GM18520 (cell line): ENCODE data around the gene MOB3A.
"Not testable (repeated sequence)": the region's sequence is repeated elsewhere in the genome, so short reads cannot be mapped to it uniquely, and the experiment has no call there.

ENCODE experiments used
- ATAC-seq: cut with Tn5 transposase; IDR thresholded peaks from one replicate; pipeline ENCODE4 v1.9.1; 2021; ENCODE audit not compliant: unreplicated experiment

MOB3A gene

DNA sequence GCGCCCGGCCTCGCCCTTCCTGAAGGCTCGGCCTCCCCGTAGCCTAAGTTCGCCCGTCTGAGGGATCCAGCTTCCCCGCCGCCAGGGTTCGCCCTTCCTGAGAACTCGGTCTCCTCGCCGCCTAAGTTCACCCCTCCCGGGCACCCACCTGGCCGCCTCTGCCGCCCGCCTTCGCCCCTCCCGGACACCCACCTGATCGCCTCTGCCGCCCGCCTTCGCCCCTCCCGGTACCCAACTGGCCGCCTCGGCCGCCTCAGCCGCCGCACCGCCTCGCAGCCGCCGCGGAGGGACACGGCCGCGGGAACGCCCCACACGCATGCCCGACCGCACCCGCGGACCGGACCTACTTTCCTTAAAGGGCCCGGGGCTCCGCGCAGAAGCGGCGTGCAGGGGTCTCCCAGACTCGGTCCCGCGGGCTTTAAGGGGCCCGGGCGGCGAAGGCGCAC, at the start of gene MOB3A:
Gene MOB3A, minus strand, starts transcription at position 293 of the 446 bp plus-strand sequence. CDS start 17,766 bp downstream, outside the sequence.
- peak; percentile 30 for ATAC-seq

DNA sequence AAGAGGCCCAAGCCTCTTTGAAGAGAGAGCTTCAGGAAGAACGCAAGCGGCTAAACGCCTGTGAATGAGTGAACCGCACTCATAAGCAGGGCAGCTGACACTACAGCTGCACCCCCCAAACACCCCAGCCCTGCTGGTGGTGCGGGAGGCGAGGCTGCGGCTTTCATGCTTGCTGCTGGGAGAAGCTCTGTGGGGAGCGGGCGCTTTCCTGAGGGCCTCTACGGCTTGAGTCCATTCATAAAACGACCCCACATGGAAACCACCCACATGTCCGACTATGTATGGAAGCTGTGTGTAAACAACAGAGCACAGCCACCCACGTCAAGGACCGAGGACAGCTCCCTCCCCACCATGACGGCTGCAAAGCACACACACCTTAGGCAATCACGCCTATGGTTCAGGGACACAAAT, 49.7 kb upstream of the MOB3A start:
- no peak for ATAC-seq

DNA sequence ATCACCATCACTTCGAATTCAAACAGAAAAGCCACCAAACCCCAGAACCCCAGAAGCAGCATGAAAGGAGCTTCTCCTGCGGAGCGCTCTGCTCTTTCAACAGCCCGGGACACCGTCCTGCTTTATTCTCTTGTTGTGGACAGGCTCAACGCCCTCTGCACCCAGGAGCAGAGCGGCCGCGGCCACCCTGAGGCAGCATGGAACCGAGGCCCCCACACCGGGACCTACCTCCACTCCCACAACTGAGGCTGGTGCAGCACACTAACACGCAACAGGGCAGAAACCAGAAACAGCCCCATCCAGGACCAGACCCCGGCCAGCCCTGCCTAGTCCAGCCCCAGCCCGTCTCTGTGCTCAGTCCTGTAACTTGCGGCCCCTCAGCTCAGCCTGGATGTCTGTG, 48.1 kb upstream of the MOB3A start:
- no peak for ATAC-seq

DNA sequence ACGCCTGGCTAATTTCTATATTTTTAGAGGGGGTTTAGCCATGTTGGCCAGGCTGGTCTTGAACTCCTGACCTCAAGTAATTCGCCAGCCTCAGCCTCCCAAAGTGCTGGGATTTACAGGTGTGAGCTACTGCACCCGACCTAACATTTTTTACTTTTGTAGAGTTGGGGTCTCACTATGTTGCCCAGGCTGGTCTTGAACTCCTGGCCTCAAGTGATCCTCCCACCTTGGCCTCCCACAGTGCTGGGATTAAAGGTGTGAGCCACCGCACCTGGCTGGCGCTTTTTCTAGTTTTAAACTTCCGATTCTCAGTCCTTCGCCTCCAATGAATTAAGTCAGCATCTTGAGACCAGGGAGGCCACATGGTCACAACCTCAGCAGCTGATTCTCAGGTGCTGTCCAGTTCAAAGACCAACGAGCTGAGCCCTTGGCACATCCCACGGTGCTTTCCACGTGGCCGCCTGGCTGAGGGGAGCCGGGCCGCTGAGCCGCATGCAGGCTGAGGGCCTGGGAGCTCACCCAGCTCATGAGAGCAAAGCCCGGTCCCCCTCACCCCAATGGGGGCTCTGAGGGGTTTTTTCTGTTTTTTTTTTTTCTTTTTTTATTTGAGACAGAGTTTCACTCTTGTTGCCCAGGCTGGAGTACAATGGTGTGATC, 46.2 kb upstream of the MOB3A start:
- no peak for ATAC-seq

DNA sequence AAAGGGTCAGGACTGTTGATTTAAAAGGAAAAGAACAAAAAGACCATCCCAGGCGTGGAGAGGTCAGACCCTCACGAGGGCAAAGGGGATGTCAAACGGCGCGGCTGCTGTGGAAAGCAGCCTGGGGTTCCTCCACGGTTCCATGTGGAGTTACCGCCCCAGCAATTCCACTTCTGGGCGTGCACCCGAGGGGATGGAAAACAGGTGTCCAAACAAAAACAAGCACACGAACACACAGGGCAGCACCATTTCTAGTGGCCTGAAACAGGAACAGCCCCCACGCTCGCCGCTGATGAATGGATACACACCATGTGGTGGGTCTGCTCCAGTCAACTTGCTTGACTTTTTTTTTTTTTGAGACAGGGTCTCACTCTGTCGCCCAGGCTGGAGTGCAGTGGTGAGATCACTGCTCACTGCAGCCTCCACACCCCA, 44.0 kb upstream of the MOB3A start:
- ATAC-seq, result no peak

DNA sequence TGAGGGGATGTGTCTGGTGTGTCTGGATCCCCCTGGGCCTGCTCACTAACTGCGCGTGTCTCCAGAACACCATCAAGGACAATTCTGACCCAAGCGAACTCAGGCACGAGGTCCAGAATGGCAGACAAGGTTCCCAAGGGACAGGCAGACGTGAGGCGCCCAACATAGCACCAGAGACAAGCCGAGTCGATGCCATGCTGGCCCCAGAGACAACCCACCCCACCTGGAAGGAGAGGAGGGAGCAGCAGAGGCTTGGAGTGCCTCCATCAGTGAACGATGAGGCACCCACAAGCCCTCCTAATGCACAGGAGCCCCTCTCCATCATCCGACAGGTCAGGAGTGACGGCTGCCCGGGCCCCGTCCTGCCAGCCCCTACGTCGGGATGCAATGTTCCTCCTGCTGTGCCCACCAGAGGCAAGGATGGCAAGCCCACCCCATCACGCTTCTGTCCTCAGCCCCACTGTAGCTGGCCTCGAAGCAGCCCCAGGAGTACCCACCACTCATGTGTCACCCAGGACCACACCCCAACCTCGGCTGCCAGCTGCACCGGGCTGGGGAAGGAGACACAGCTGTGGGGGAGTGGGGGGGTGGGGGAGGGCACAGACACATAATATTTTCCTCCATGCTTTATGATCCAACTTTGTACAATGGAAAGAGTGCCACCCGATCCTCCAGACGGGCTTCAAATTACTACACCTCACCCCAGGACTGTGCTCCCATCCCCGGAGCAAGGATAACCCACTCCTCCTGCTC, 43.4 kb upstream of the MOB3A start:
- no peak for ATAC-seq

DNA sequence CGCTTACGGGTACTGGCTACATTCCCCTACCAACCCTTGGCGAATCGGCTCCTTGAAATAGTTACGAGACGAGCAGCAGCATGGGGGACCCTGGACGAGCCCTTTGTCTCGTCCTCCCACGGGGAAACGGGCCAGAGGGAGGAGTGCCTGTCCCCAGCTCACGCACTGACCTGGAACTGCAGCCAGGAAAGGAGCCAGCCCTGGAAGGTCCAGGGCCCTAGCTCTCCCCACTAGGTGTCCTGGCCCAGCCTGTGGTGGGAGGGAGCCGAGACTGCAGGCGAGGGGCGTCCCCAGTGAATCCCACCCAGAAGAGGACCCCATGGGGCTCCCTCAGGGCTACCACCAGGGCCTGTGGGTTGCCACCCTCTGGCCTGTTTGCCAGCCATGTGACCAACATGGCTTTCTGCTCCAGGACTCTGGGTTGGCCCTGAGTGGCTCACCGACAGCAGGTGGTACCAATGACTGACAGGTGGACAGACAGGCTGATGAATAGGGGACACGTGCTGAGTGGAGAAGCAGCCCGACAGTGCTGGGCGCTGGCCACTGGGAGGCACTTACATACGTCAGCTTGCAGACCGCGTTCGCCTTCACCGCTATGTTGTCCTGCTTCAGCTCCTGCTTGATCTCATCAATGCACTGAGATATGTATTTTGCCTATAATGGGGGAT, 42.1 kb upstream of the MOB3A start:
- no peak for ATAC-seq

DNA sequence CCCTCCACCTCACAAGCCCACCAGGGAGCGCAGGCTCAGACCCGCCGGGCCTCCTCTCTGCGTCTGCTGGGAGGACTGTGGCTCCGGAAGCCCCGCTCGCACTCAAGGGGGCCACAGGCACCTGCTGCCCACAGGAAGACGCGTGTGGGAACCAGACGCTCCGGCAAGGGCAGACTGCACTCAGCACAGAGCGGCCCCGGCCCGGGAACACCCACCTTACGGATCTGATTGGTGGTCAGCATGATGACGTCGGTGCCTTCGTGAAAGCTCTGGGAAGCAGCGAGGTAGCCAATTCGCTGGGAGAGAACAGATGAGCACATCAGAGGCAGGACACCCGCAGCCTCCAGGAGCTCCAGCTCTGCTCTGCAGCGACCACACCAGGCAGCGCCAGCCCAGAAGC, 40.7 kb upstream of the MOB3A start:
- ATAC-seq, result no peak

DNA sequence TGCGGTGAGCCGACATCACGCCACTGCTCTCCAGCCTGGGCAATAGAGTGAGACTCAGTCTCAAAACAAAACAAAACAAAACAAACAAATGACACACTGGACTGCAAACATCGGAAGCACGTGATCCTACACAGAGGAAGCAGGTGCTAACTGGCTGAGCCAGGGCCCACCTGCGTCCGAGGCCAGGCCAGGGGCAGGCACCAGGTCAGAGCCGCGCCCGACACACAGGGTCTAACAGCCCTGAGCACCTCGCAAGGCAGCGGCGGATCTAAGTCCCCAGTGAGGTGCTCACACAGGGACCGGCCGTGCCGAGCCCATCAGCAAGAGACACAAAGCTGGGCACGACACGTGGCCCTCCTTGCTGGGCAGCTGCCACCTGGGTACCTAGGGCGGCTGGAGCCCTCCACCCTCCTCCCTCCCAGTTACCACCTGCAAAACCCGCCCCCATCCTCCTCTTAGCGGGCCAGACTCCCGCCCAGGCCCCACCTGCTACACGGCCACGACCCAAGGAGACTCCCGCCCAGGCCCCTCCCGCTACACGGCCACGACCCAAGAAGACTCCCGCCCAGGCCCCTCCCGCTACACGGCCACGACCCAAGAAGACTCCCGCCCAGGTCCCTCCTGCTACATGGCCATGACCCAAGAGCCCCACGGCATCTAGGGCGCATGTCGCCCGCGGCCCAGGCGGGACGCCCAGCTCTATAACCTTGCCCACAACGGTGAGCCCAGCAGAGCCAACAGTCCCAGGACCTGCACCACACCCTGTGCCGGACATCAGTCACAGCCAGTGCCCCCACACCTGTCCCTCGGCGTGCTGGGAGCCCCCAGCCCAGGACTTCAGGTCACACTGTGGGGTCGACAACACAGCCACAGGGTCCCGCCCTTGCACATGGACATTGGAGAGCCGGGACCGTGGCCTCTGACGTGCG, 39.6 kb upstream of the MOB3A start:
- no peak for ATAC-seq

DNA sequence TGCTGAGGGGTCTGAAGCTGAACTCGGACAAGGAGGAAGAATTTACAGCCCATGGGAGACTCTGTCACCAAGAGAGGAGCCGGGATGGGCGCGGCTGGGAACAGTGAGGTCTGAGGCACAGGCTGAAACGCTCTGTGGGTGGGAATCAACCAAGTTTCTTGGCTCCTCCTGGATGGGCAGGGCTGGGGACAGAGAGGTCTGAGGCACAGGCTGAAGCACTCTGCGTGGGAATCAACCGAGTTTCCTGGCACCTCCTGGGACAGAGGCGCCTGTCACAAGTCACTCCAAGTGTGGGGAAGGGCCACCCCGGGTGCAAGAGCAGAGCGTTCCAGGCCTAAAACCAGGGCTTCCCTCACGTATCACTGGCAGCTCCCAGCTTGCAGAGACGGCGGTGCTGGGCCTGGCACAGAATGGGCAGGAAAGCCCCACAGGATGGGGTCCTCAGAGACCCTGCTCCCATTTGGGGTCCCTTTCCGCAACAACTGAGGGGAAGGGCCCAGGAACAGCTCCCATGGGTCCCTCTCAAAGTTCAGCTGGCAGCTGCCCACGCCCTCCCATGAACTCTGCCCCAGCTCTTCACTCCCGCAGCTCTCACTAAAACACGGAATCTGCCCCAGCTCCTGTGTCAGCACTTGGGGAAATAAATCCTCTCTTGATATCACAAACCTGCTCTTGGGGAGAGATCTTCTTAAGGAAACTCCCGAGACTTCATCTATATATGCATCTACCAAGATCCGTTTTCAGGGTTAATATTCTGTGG, 36.8 kb upstream of the MOB3A start:
- no peak for ATAC-seq

DNA sequence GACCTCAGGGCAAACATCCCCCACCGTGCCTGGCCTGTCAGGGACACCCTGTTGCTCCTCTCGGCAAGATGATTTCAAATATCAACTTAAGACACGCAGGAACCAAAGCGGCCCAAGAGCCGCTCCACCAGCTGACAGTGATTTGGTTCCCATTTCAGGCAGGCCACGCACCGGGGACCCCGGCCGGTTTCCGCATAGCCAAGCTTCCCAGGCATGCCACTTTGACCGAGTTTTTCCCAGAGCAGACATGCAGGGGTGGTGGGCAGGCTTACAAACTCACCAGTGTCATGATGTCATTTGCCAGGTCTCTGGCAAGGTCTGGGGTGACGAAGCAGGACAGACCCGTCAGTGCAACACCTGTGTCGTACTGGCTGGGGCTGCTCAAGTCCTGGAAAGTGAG, 36.1 kb upstream of the MOB3A start:
- ATAC-seq, result no peak

DNA sequence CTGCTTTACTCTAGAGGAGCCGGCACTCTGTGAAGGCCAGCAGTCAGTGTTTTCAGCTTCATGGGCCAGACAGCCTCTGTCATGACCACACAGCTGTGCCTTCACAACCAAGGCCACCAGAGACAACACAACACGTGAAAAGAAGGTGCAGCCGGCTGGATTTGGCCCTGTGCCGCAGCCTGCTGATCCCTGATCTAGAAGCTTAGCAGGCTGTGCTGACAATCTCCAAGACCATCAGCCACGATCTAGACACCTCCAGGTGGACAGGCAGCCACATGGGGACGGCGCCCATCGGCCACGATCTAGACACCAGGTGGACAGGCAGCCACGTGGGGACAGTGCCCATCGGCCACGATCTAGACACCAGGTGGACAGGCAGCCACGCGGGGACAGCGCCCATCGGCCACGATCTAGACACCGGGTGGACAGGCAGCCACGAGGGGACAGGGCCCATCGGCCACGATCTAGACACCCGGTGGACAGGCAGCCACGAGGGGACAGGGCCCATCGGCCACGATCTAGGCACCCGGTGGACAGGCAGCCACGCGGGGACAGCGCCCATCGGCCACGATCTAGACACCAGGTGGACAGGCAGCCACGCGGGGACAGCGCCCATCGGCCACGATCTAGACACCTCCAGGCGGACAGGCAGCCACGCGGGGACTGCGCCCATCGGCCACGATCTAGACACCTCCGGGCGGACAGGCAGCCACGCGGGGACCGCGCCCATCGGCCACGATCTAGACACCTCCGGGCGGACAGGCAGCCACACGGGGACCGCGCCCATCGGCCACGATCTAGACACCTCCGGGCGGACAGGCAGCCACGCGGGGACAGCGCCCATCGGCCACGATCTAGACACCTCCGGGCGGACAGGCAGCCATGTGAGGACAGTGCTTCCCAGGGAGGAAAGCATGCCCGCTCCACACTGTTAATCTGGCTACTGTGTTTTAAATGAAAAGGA, 35.2 kb upstream of the MOB3A start:
- not testable (repeated sequence) for ATAC-seq

DNA sequence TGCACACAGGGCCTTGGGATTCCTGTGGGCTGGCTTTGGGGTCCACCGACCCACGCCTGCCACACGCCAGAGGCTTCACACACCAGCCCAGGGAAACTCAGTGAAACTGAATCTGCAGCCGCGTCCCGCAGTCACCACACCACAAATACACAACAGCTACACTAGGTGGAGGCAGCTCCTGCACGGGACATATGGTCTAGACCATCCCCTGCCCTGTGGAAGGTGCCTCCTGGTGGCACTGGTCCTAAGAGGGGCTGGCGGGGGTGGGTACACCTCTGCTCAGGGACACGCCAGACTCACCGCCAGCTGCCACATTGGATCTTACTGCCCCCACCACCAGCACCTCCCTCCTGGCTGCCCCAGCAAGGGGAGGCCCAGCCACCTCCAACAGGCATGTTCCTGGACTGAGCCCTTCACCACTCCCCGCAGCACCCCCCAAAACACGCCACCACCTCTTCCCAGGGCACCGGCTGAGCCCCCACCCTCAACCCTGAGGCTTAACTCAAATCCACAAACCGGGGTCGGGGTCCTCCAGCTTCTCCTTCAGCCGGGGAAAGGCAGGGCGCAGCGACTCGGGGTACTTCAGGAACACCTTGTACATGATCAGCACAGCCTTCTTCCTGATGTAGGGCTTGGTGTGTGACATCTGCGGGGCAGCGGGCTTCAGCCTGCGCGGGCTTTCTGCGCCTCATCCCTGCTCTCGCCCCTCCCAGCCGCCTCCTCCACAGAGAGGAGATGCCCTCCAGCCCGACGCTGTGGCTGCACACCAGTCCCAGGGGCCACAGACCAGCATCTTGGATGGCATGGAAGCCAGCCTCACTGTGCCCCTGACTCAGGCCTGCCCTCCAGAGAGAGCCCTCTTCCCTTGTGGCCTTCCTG, 34.0 kb upstream of the MOB3A start:
- ATAC-seq, result no peak

DNA sequence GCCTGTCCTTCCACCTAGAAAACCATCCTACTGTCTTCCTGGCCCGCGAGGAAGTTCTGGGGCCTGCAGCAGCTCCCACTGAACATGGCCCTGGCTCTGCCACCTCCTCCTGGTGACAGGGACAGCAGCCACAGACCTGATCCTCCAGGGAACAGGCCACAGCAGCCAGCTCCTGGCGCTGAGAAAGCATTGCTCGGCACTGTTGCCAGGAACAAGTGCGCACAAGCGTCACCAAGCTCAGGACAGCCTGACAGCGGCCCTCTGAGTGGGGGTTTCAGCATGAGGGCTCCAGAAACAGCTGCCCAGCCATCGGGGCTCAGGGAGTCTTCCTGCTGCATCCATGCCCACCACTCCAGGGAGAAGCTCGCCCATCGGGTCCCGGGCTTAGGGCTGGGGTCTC, 33.4 kb upstream of the MOB3A start:
- no peak for ATAC-seq

DNA sequence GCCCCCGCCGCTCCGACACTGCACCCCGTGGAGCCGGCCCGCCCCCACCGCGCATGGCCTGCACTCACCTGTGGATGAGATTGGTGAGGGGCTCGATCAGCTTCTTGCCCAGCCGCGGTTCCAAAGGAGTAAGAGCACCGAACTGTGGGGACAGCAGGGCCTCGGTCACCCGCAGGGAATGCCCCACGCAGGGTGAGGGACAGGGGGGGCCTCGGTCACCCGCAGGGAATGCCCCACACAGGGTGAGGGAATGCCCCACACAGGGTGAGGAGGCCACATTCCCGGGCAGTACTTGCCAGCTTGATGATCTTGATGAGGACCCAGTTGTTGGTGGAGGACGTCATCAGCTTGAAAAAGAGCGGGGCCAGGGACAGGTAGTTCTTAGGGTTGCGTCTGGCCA, 32.9 kb upstream of the MOB3A start:
- ATAC-seq, result no peak

DNA sequence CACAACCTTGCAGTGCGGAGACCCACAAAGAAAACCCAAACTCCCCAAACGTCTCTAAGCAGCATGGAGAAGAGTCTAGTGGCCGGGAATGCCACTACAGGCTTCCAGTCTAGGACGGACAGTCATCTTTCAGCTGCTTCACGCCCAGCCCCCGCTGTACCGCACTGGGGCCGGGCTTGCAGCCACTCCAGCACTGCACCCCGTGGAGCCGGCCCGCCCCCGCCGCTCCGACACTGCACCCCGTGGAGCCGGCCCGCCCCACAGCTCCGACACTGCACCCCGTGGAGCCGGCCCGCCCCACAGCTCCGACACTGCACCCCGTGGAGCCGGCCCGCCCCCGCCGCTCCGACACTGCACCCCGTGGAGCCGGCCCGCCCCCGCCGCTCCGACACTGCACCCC, 32.1 kb upstream of the MOB3A start:
- ATAC-seq, result not testable (repeated sequence)

DNA sequence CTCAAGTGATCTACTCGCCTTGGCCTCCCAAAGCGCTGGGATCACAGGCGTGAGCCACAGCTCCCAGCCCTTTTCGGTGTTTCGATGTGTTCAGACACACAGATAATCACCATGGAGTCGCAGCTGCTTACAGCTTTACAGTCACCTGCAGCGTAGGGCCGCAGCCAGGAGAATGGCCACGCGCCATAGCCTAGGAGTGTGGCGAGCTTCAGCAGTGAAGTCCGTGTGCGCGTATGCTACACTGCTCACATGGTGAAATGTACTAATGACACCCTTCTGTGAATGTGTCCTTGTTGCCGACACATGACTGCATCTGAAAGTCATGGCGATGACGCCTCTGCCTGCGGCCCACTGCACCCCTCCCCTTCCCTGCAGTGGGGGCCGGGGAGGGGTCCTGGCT, 31.6 kb upstream of the MOB3A start:
- ATAC-seq, result no peak

DNA sequence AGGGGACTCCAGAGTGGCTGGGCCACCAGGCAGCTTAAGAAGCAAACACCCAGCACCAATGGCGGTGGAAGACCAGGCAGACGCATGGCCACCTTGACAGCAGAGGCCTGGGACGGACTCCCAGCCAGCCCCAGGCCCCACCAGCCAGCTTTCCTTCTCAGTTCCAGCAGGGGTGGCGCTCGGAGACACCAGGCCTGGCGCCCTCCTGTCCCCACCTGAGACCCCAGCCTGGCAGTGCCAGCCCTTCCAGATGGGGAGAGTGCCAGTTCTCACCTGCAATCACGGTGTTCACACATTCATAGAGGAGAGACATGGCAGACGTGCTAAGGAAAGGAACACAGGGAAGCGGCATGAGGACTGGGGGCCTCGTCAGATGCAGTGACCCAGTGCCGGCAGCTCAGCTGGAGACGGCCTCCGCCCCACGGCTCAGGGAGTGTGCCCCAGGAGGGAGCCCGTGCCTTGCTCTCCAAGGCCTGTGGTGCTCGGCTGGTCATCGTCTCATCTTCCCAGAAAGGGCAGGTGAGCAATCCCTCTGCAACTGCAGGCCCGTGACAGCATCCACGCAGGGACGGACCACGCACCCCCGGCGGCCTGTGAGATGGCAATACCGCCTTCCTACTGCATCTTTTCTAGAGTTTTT, 30.9 kb upstream of the MOB3A start:
- ATAC-seq, result no peak
